ENCODE measurements around the gene FSTL4. TPM values are rescaled to one million over a fixed set of nuclear protein-coding genes. Genes with fewer than 3 reads are reported as not detected.

The FSTL4 gene
- total and polyA plus RNA-seq, 2 of the 13 experiments (the other 11 are each of a cell fraction or from before 2014, with no cell fraction given) = 2.1 to 3.0 TPM

DNA sequence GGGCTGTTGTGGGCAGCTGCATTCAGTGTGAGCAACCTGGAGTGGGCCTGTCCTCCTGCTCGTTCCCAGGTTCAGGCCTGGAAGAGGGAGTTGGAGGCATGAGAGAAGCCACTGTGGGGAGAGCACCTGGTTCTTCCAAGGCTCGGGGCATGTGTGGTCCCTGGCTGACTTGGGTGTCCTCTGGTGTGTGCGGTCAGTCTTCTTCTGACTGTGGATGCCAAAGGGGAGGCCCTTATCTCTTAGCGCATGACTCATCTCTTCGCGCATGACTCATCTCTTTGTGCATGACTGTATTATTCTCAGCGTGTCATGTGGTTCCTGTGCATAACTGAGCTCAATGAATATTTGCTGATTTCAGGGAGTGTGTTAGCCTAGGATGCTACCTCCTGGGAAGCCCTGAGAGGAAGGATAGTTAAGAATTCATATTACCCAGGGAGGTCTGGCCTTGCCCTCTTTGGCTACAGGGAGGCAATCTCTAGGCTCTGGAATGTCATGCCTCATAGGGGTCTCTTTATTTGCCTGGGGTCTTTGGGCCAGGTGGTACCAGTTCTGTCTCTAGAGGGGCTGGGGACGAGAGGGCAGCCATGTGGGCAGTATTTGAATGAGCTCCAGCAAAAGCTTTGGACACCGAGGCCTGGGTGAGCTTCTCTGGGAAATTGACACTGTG lies 371.8 kb downstream of the FSTL4 start (continued):
- TF ChIP-seq, protein P1, sequence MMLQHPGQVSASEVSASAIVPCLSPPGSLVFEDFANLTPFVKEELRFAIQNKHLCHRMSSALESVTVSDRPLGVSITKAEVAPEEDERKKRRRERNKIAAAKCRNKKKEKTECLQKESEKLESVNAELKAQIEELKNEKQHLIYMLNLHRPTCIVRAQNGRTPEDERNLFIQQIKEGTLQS (CRISPR knock-in tag; IDR thresholded peaks at IDR 0.05) = peak; percentile 95
- TF ChIP-seq, protein P2, sequence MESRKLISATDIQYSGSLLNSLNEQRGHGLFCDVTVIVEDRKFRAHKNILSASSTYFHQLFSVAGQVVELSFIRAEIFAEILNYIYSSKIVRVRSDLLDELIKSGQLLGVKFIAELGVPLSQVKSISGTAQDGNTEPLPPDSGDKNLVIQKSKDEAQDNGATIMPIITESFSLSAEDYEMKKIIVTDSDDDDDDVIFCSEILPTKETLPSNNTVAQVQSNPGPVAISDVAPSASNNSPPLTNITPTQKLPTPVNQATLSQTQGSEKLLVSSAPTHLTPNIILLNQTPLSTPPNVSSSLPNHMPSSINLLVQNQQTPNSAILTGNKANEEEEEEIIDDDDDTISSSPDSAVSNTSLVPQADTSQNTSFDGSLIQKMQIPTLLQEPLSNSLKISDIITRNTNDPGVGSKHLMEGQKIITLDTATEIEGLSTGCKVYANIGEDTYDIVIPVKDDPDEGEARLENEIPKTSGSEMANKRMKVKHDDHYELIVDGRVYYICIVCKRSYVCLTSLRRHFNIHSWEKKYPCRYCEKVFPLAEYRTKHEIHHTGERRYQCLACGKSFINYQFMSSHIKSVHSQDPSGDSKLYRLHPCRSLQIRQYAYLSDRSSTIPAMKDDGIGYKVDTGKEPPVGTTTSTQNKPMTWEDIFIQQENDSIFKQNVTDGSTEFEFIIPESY (CRISPR knock-in tag; IDR thresholded peaks at IDR 0.05) = peak; percentile 41; the same call in 1 of the 2 replicates
- TF ChIP-seq, protein P3, sequence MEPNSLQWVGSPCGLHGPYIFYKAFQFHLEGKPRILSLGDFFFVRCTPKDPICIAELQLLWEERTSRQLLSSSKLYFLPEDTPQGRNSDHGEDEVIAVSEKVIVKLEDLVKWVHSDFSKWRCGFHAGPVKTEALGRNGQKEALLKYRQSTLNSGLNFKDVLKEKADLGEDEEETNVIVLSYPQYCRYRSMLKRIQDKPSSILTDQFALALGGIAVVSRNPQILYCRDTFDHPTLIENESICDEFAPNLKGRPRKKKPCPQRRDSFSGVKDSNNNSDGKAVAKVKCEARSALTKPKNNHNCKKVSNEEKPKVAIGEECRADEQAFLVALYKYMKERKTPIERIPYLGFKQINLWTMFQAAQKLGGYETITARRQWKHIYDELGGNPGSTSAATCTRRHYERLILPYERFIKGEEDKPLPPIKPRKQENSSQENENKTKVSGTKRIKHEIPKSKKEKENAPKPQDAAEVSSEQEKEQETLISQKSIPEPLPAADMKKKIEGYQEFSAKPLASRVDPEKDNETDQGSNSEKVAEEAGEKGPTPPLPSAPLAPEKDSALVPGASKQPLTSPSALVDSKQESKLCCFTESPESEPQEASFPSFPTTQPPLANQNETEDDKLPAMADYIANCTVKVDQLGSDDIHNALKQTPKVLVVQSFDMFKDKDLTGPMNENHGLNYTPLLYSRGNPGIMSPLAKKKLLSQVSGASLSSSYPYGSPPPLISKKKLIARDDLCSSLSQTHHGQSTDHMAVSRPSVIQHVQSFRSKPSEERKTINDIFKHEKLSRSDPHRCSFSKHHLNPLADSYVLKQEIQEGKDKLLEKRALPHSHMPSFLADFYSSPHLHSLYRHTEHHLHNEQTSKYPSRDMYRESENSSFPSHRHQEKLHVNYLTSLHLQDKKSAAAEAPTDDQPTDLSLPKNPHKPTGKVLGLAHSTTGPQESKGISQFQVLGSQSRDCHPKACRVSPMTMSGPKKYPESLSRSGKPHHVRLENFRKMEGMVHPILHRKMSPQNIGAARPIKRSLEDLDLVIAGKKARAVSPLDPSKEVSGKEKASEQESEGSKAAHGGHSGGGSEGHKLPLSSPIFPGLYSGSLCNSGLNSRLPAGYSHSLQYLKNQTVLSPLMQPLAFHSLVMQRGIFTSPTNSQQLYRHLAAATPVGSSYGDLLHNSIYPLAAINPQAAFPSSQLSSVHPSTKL (CRISPR knock-in tag; IDR thresholded peaks at IDR 0.05) = peak; percentile 66
- TF ChIP-seq GATAD2A (CRISPR knock-in tag; IDR thresholded peaks at IDR 0.05) (peak; percentile 63), ZNF792 (CRISPR knock-in tag; IDR thresholded peaks at IDR 0.05) (0 out of 2 replicates have a peak, but pooled peaks have one; percentile 51), MAFG (CRISPR knock-in tag; IDR thresholded peaks at IDR 0.05) (0 out of 2 replicates have a peak, but pooled peaks have one; percentile 10)

Measured in HepG2 (cell line).